ENCODE results near the gene RNPEPL1. TPM values are rescaled to one million over a fixed set of nuclear protein-coding genes. Genes with fewer than 3 reads are reported as not detected.
A peak's percentile ranks its signal among the peaks of the same experiment; 100 is the strongest.

Gene RNPEPL1
- total and polyA plus RNA-seq, 10 of the 15 experiments (the other 5 are each of a cell fraction or from before 2014, with no cell fraction given), result 0.24 to 49.5 (median 6.8) TPM

- DNase-seq (ENCODE audit: low read depth, low spot score) (no peak), ATAC-seq (no peak), FAIRE-seq (no peak)
- Histone ChIP-seq H3K27ac (ENCODE audit: control insufficient read depth, insufficient read depth) (no peak overlapping the region), H3K4me2 (ENCODE audit: control insufficient read depth, insufficient read depth) (no peak overlapping the region), H4K20me1 (ENCODE audit: control insufficient read depth, insufficient read depth) (no peaks in the 10 kb centered on the region), H3K4me1 (ENCODE audit: control insufficient read depth, insufficient read depth, low read length) (no peaks in the 10 kb centered on the region), H3K36me3 (ENCODE audit: control insufficient read depth in 2 of 2, insufficient read depth in 2 of 2, low read length in 1 of 2) (peaks cover 0 to 11% of the 10 kb centered on the region in 2 experiments; a peak in 3 of 4 replicates), H3K9ac (ENCODE audit: control insufficient read depth, insufficient read depth, low read length) (no peak overlapping the region), H3K4me3 (no peak overlapping the region), H2AFZ (ENCODE audit: control insufficient read depth, low read depth, low read length) (no peak overlapping the region), H3K27me3 (replicated peaks in 1 of 2; ENCODE audit: control insufficient read depth in 2 of 2, insufficient read depth in 2 of 2, low read length in 1 of 2) (no peaks in the 10 kb centered on the region), H3K79me2 (ENCODE audit: control insufficient read depth, insufficient read depth, low read length) (no peaks in the 10 kb centered on the region), H3K9me3 (replicated peaks; ENCODE audit: control insufficient read depth, insufficient read depth, low read length) (no peaks in the 10 kb centered on the region)
- ChIA-PET CTCF (no interaction called here), SMC1A (ENCODE audit: uncharacterized antibody, unreplicated experiment) (no interaction called here), POLR2A (no interaction called here), RAD21 (ENCODE audit: unreplicated experiment) (no interaction called here)
- intact Hi-C loops (cut with micrococcal nuclease; ENCODE audit: unreplicated experiment), result no loop called here
- no peak for TF ChIP-seq CEBPB (IDR thresholded peaks at IDR 0.05; ENCODE audit: borderline replicate concordance in 1 of 2, low read depth in 2 of 2, low read length in 2 of 2)
- BruUV-seq (replicated peaks), result no TSS peak
- in situ Hi-C loops (cut with MboI), result no loop called here
- 91% methylated on average over 20 of the region's 20 CpGs for WGBS (ENCODE audit: insufficient coverage, insufficient replicate concordance, low lambda C conversion rate, missing lambda C conversion rate)
Measured at GRCh38 chr2:240601061-240601830, 33.0 kb downstream of the RNPEPL1 start.

GRCh38 chr2:240601831-240602160 lies 33.5 kb downstream of the RNPEPL1 start:
- ATAC-seq, result no peak
- WGBS (ENCODE audit: insufficient coverage, insufficient replicate concordance, low lambda C conversion rate, missing lambda C conversion rate), result 93% methylated on average over 11 of the region's 11 CpGs
- FAIRE-seq, result no peak

More at GRCh38 chr2:240601831-240602160, 33.5 kb downstream of the RNPEPL1 start:
- CTCF ChIA-PET, result interaction anchor here (1.2 kb wide), 1 partner anchor 13 kb away, joined by 6 read pairs; no protein-coding TSS in a partner anchor
- DNase-seq (ENCODE audit: low read depth, low spot score), result no peak
- no peak overlapping the region for H3K4me3 ChIP-seq
- in situ Hi-C loops (cut with MboI) (no loop called here), intact Hi-C loops (cut with micrococcal nuclease; ENCODE audit: unreplicated experiment) (no loop called here)
- H4K20me1 ChIP-seq (ENCODE audit: control insufficient read depth, insufficient read depth), result no peaks in the 10 kb centered on the region
- H3K9ac ChIP-seq (ENCODE audit: control insufficient read depth, insufficient read depth, low read length), result no peak overlapping the region
- H3K4me1 ChIP-seq (ENCODE audit: control insufficient read depth, insufficient read depth, low read length), result no peaks in the 10 kb centered on the region
- no peak overlapping the region for H3K27ac ChIP-seq (ENCODE audit: control insufficient read depth, insufficient read depth)
- SMC1A ChIA-PET (ENCODE audit: uncharacterized antibody, unreplicated experiment), result no interaction called here
- TF ChIP-seq POLR2A (IDR thresholded peaks at IDR 0.05; ENCODE audit: low read depth, low read length) (peak; percentile 25; the same call in 1 of the 2 replicates), ZNF384 (IDR thresholded peaks at IDR 0.05; ENCODE audit: borderline replicate concordance, low read depth, low read length) (no peak)
- no peaks in the 10 kb centered on the region for H3K9me3 ChIP-seq (replicated peaks; ENCODE audit: control insufficient read depth, insufficient read depth, low read length)
- H3K79me2 ChIP-seq (ENCODE audit: control insufficient read depth, insufficient read depth, low read length), result no peaks in the 10 kb centered on the region
- H3K27me3 ChIP-seq (replicated peaks in 1 of 2; ENCODE audit: control insufficient read depth in 2 of 2, insufficient read depth in 2 of 2, low read length in 1 of 2), result no peaks in the 10 kb centered on the region
- H2AFZ ChIP-seq (ENCODE audit: control insufficient read depth, low read depth, low read length), result no peak overlapping the region
- RAD21 ChIA-PET (ENCODE audit: unreplicated experiment), result no interaction called here
- POLR2A ChIA-PET, result no interaction called here
- H3K4me2 ChIP-seq (ENCODE audit: control insufficient read depth, insufficient read depth), result no peak overlapping the region
- peaks cover 0 to 11% of the 10 kb centered on the region in 2 experiments; a peak in 3 of 4 replicates for H3K36me3 ChIP-seq (ENCODE audit: control insufficient read depth in 2 of 2, insufficient read depth in 2 of 2, low read length in 1 of 2)
- BruUV-seq (replicated peaks), result no TSS peak

Data from GM12878 (cell line).